H1 (cell line): Measurements from ENCODE around the gene KNDC1. TPM values are rescaled to one million over a fixed set of nuclear protein-coding genes. Genes with fewer than 3 reads are reported as not detected.

Source experiments
- CBX5 ChIP-seq: fragments of 300-800, 300-1000 bp; sonication (generic); IDR thresholded peaks from 2 replicates; pipeline ENCODE4 v1.7.1; 2016; ENCODE audit warnings: antibody characterized with exemption, low read length, low read depth
- CHD7 ChIP-seq: fragments of 300-600 bp; sonication (generic); IDR thresholded peaks from 2 replicates; pipeline ENCODE4 v1.7.1; 2012; ENCODE audit warnings: low read length, moderate library complexity, mild to moderate bottlenecking, inconsistent platforms; ENCODE audit not compliant: insufficient replicate concordance
- GABPA ChIP-seq: IDR thresholded peaks from 2 replicates; pipeline ENCODE4 v1.6.1; 2011; ENCODE audit warnings: mild to moderate bottlenecking, low read length, moderate library complexity, borderline replicate concordance; ENCODE audit not compliant: insufficient read depth
- MAX ChIP-seq: IDR thresholded peaks from 2 replicates; pipeline ENCODE4 v1.6.1; 2012; ENCODE audit warnings: inconsistent platforms
- SP4 ChIP-seq: IDR thresholded peaks from 2 replicates; pipeline ENCODE4 v1.6.1; 2012; ENCODE audit warnings: low read length, inconsistent platforms
- polyA plus RNA-seq, 7 experiments: library from polyadenylated mRNA; depleted of rRNA in 3 of 7; stranded (reverse) in 5 of 7; unstranded in 2 of 7; fragments of >200 nt in 5 of 7; fragments of 200-250 nt in 2 of 7; gene quantifications; 1 replicate in 5 of 7; 2 replicates in 1 of 7; 4 replicates in 1 of 7; pipeline versions ENCODE4 v1.2.1 to v1.2.3, GENCODE V29; 2011 to 2013; ENCODE audit warnings: missing spikeins in 2 of 7, mixed read lengths in 2 of 7
- total RNA-seq: library from RNA; stranded (reverse); fragmentation: NEBNext Ultra II Directional; extraction: Animal tissue kit (Norgen Biotek cat#: 25700); gene quantifications from 2 replicates; pipeline ENCODE4 v1.2.1, GENCODE V29; 2021

The KNDC1 gene
- total and polyA plus RNA-seq, 2 of the 8 experiments (the other 6 are each of a cell fraction or from before 2014, with no cell fraction given) = 7.5 to 16.7 TPM

- TF ChIP-seq CHD7 (no peak), SP4 (no peak), CBX5 (no peak), MAX (no peak), GABPA (no peak)
Measured at GRCh38 chr10:133271521-133272300, 111.7 kb downstream of the KNDC1 start (continued).
